ENCODE measurements around the gene CMTM3.

- TF ChIP-seq POLR2AphosphoS5 (IDR thresholded peaks at IDR 0.05; ENCODE audit: low read depth) (no peak), EZH2 (IDR thresholded peaks at IDR 0.05; ENCODE audit: low read depth, unreplicated experiment) (no peak), CTCF (conservative IDR thresholded peaks at IDR 0.05; ENCODE audit: low read depth in 2 of 2) (no peak), REST (IDR thresholded peaks at IDR 0.05; ENCODE audit: unreplicated experiment) (no peak), ZNF114 (CRISPR knock-in tag; IDR thresholded peaks at IDR 0.05) (no peak), EZH2phosphoT487 (IDR thresholded peaks at IDR 0.05; ENCODE audit: unreplicated experiment) (no peak), ETS1 (IDR thresholded peaks at IDR 0.05) (no peak), JUNB (IDR thresholded peaks at IDR 0.05; ENCODE audit: unreplicated experiment) (no peak), CREB1 (CRISPR knock-in tag; IDR thresholded peaks at IDR 0.05; ENCODE audit: low read depth) (no peak), NANOG (IDR thresholded peaks at IDR 0.05; ENCODE audit: borderline replicate concordance) (no peak)
Observed at GRCh38 chr16:66600477-66600876, 4.0 kb upstream of the CMTM3 start.

All from GM23338 (cell line).